CD4-positive, alpha-beta memory T cell (primary cell): ENCODE data around the gene GP1BB. TPM values are rescaled to one million over a fixed set of nuclear protein-coding genes. Genes with fewer than 3 reads are reported as not detected.

Experiments used
- CTCF ChIA-PET: fragments of 350-600 bp; sonication (Branson Sonifier 250); formaldehyde crosslinking; loops from one replicate; lab custom pipeline; 2021; ENCODE audit warnings: inconsistent platforms; ENCODE audit not compliant: partially characterized antibody; lab: Charles Lee
- POLR2A ChIA-PET: fragments of 350-600 bp; sonication (Branson Sonifier 250); formaldehyde crosslinking; loops from one replicate; lab custom pipeline; 2021; ENCODE audit not compliant: partially characterized antibody; lab: Charles Lee
- DNase-seq, 5 donors: peaks; one replicate each; pipeline versions ENCODE4 v3.0.0 to v3.0.0-alpha.2; 2020 to 2022; ENCODE audit warnings: mixed read lengths in 1 of 5
- H3K27ac ChIP-seq: one replicate; pipeline ENCODE4 v1.7.0; 2013; ENCODE audit warnings: low read depth, low read length
- H3K27me3 ChIP-seq: 2 replicates; pipeline ENCODE4 v1.7.0; 2013; ENCODE audit warnings: mild to moderate bottlenecking, low read length, moderate library complexity; ENCODE audit not compliant: insufficient read depth
- H3K36me3 ChIP-seq: 2 replicates; pipeline ENCODE4 v1.7.0; 2013; ENCODE audit warnings: mild to moderate bottlenecking, low read length, moderate library complexity; ENCODE audit not compliant: insufficient read depth
- H3K4me1 ChIP-seq: 2 replicates; pipeline ENCODE4 v1.7.0; 2013; ENCODE audit warnings: mild to moderate bottlenecking, low read length, moderate library complexity; ENCODE audit not compliant: insufficient read depth
- H3K4me3 ChIP-seq, 2 donors: one replicate each; pipeline ENCODE4 v1.7.0; 2013; ENCODE audit warnings: low read length in 2 of 2, mild to moderate bottlenecking in 1 of 2
- H3K9me3 ChIP-seq, 2 donors: one replicate each; pipeline ENCODE4 v1.7.0; 2013; ENCODE audit warnings: low read length in 2 of 2, control low read depth in 1 of 2; ENCODE audit not compliant: control insufficient read depth in 1 of 2
- H3K27ac Mint-ChIP-seq, 7 donors: one replicate each; pipeline ENCODE4 v1.8.0; 2020 to 2021; ENCODE audit warnings: mixed read lengths in 7 of 7, mild to moderate bottlenecking in 6 of 7, inconsistent platforms in 3 of 7, moderate library complexity in 3 of 7
- H3K27me3 Mint-ChIP-seq, 2 donors: one replicate each; pipeline ENCODE4 v1.8.0; 2020 to 2021; ENCODE audit warnings: mixed read lengths in 2 of 2
- H3K36me3 Mint-ChIP-seq, 2 donors: one replicate each; pipeline ENCODE4 v1.8.0; 2020 to 2021; ENCODE audit warnings: mixed read lengths in 2 of 2, inconsistent platforms in 1 of 2, mild to moderate bottlenecking in 1 of 2
- H3K4me1 Mint-ChIP-seq, 4 donors: one replicate each; pipeline ENCODE4 v1.8.0; 2020 to 2021; ENCODE audit warnings: mixed read lengths in 4 of 4, mild to moderate bottlenecking in 1 of 4
- H3K4me3 Mint-ChIP-seq, 8 donors: one replicate each; pipeline ENCODE4 v1.8.0; 2020 to 2021; ENCODE audit warnings: mixed read lengths in 8 of 8, mild to moderate bottlenecking in 7 of 8, moderate library complexity in 6 of 8, inconsistent platforms in 3 of 8
- H3K9me3 Mint-ChIP-seq, 8 donors: one replicate each; pipeline ENCODE4 v1.8.0; 2020 to 2021; ENCODE audit warnings: mixed read lengths in 8 of 8, mild to moderate bottlenecking in 5 of 8, inconsistent platforms in 3 of 8, moderate library complexity in 1 of 8
- intact Hi-C: fragments of 100-400 bp; cut with micrococcal nuclease; formaldehyde crosslinking; loops from one replicate; pipeline ENCODE4 v1.15.1; 2023
- polyA plus RNA-seq, 2 donors: library from polyadenylated mRNA; unstranded; fragments of 300-500 nt; fragmentation: Illumina TruSeq; gene quantifications; one replicate each; pipeline ENCODE4 v1.2.3, GENCODE V29; 2021
- total RNA-seq, 2 experiments: library from RNA; stranded (reverse); gene quantifications; one replicate each; pipeline ENCODE4 v1.2.3, GENCODE V29; 2021

The GP1BB gene
- total and polyA plus RNA-seq, 4 experiments from 2014 or later = not detected

- DNase-seq = no peak
- H3K9me3 ChIP-seq = no peaks in the 10 kb centered on the region
- H3K27ac ChIP-seq = no peak overlapping the region
- Mint-ChIP-seq H3K4me1 (peaks cover 13 to 30% (median 23%) of the 10 kb centered on the region in 4 donors), H3K27ac (no peak overlapping the region), H3K9me3 (peaks cover 0 to 3% (median 0%) of the 10 kb centered on the region in 8 donors), H3K27me3 (peaks cover 33 to 42% of the 10 kb centered on the region in 2 donors), H3K4me3 (peak overlapping the region in 1 of 8 donors; percentile 30), H3K36me3 (no peaks in the 10 kb centered on the region)
- H3K27me3 ChIP-seq = peaks cover 34% of the 10 kb centered on the region
- POLR2A ChIA-PET = no interaction called here
- CTCF ChIA-PET = no interaction called here
- intact Hi-C loops = no loop called here
- H3K4me3 ChIP-seq = no peak overlapping the region
- H3K36me3 ChIP-seq = no peaks in the 10 kb centered on the region
- H3K4me1 ChIP-seq = peaks cover 30% of the 10 kb centered on the region
Observed at GRCh38 chr22:19763458-19764298, 40.3 kb downstream of the GP1BB start.

GRCh38 chr22:19764299-19764593, 40.9 kb downstream of the GP1BB start:
- Histone ChIP-seq H3K9me3 (no peaks in the 10 kb centered on the region), H3K4me3 (no peak overlapping the region), H3K36me3 (no peaks in the 10 kb centered on the region), H3K27me3 (peaks cover 34% of the 10 kb centered on the region), H3K4me1 (peaks cover 27% of the 10 kb centered on the region), H3K27ac (no peak overlapping the region)
- no peak for DNase-seq
- peaks cover 0 to 3% (median 0%) of the 10 kb centered on the region in 8 donors for H3K9me3 Mint-ChIP-seq
- H3K27ac Mint-ChIP-seq = no peak overlapping the region
- peaks cover 35 to 45% of the 10 kb centered on the region in 2 donors for H3K27me3 Mint-ChIP-seq
- ChIA-PET POLR2A (no interaction called here), CTCF (no interaction called here)
- peaks cover 13 to 30% (median 24%) of the 10 kb centered on the region in 4 donors for H3K4me1 Mint-ChIP-seq
- intact Hi-C loops = no loop called here
- H3K36me3 Mint-ChIP-seq = no peaks in the 10 kb centered on the region
- peak overlapping the region in 2 of 8 donors; percentile 20 to 78 for H3K4me3 Mint-ChIP-seq

- peaks cover 30% of the 10 kb centered on the region for H3K27me3 ChIP-seq
- intact Hi-C loops = no loop called here
- Mint-ChIP-seq H3K9me3 (peaks cover 0 to 3% (median 0%) of the 10 kb centered on the region in 8 donors), H3K4me1 (peaks cover 12 to 24% (median 19%) of the 10 kb centered on the region in 4 donors), H3K27ac (no peak overlapping the region), H3K27me3 (peaks cover 36 to 46% of the 10 kb centered on the region in 2 donors), H3K4me3 (peak overlapping the region in 7 of 8 donors; percentile 20 to 78 (median 59)), H3K36me3 (no peaks in the 10 kb centered on the region)
- H3K27ac ChIP-seq = no peak overlapping the region
- no peak for DNase-seq
- no peak overlapping the region for H3K4me3 ChIP-seq
- no peaks in the 10 kb centered on the region for H3K36me3 ChIP-seq
- ChIA-PET CTCF (no interaction called here), POLR2A (no interaction called here)
- H3K4me1 ChIP-seq = peaks cover 21% of the 10 kb centered on the region
- no peaks in the 10 kb centered on the region for H3K9me3 ChIP-seq
Observed at GRCh38 chr22:19764636-19765476, 41.5 kb downstream of the GP1BB start.

- Mint-ChIP-seq H3K4me3 (peak overlapping the region; percentile 40 to 77 (median 66)), H3K27ac (no peak overlapping the region), H3K36me3 (no peaks in the 10 kb centered on the region), H3K27me3 (peaks cover 37 to 47% of the 10 kb centered on the region in 2 donors), H3K9me3 (no peaks in the 10 kb centered on the region), H3K4me1 (peaks cover 7 to 18% (median 13%) of the 10 kb centered on the region in 4 donors)
- Histone ChIP-seq H3K9me3 (no peaks in the 10 kb centered on the region), H3K27ac (no peak overlapping the region), H3K27me3 (peaks cover 26% of the 10 kb centered on the region), H3K4me1 (peaks cover 16% of the 10 kb centered on the region), H3K4me3 (no peak overlapping the region), H3K36me3 (no peaks in the 10 kb centered on the region)
- intact Hi-C loops = no loop called here
- DNase-seq = peak in 1 of 5 donors; percentile 36
- POLR2A ChIA-PET = no interaction called here
- CTCF ChIA-PET = no interaction called here
Observed at GRCh38 chr22:19765477-19766239, 42.3 kb downstream of the GP1BB start.

DNA sequence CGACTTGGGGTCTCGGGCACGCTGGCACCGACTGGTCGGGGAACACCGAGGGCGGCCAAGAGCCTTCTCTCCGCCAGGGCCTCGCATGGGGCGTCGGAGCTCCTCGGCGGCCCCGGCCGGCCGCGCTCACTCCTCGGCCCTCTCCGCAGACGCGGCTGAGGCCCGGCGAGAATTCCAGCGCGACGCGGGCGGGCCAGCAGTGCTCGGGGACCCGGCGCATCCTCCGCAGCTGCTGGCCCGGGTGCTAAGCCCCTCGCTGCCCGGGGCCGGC, 42.8 kb downstream of the GP1BB start:
- peaks cover 16% of the 10 kb centered on the region for H3K4me1 ChIP-seq
- H3K27ac ChIP-seq = no peak overlapping the region
- H3K36me3 ChIP-seq = no peaks in the 10 kb centered on the region
- no peaks in the 10 kb centered on the region for H3K9me3 ChIP-seq
- no peak for DNase-seq
- ChIA-PET CTCF (no interaction called here), POLR2A (no interaction called here)
- intact Hi-C loops = no loop called here
- H3K4me3 ChIP-seq = no peak overlapping the region
- Mint-ChIP-seq H3K4me3 (no peak overlapping the region), H3K36me3 (no peaks in the 10 kb centered on the region), H3K27me3 (peaks cover 37 to 50% of the 10 kb centered on the region in 2 donors), H3K4me1 (peaks cover 7 to 18% (median 13%) of the 10 kb centered on the region in 4 donors), H3K27ac (no peak overlapping the region), H3K9me3 (no peaks in the 10 kb centered on the region)
- H3K27me3 ChIP-seq = peaks cover 26% of the 10 kb centered on the region

DNA sequence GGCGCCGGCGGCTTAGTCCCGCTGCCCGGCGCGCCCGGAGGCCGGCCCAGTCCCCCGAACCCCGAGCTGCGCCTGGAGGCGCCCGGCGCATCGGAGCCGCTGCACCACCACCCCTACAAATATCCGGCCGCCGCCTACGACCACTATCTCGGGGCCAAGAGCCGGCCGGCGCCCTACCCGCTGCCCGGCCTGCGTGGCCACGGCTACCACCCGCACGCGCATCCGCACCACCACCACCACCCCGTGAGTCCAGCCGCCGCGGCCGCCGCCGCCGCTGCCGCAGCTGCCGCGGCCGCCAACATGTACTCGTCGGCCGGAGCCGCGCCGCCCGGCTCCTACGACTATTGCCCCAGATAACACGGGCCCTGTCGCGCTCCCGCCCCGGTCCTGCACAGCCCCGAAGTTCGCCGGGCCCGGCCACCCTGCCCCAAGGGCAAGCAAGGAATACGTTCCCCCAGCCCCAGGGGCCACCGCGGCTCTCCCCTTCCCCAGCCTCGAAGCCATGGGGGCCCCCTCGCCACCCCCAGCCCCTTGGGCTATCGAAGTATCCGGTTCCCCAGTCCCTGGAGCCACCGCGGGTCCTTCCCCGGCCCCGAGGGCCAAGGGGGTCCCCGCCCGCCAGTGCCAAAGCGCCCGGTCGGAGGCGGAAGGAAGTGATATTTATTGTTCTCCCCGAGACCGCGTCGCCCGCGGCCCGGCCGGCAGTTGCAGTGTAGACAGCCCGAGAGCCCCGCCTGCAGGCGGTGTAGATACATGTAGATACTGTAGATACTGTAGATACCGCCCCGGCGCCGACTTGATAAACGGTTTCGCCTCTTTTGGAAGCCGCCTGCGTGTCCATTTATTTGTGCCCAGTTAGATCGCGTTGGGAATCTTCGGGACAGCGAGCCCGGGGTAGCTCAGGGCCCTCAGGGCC, 43.4 kb downstream of the GP1BB start:
- Histone ChIP-seq H3K9me3 (no peaks in the 10 kb centered on the region), H3K36me3 (no peaks in the 10 kb centered on the region), H3K27ac (no peak overlapping the region), H3K27me3 (peaks cover 26% of the 10 kb centered on the region), H3K4me1 (peaks cover 16% of the 10 kb centered on the region), H3K4me3 (no peak overlapping the region)
- Mint-ChIP-seq H3K9me3 (no peaks in the 10 kb centered on the region), H3K27ac (peak overlapping the region in 1 of 7 donors; percentile 35), H3K36me3 (no peaks in the 10 kb centered on the region), H3K27me3 (peaks cover 38 to 52% of the 10 kb centered on the region in 2 donors), H3K4me3 (peak overlapping the region in 5 of 8 donors; percentile 39 to 62 (median 50)), H3K4me1 (peaks cover 5 to 14% (median 11%) of the 10 kb centered on the region in 4 donors)
- peak in 3 of 5 donors; percentile 14 to 35 (median 30) for DNase-seq
- ChIA-PET POLR2A (no interaction called here), CTCF (no interaction called here)
- intact Hi-C loops = no loop called here
